ENCODE measurements around the gene BRIP1. TPM values are rescaled to one million over a fixed set of nuclear protein-coding genes. Genes with fewer than 3 reads are reported as not detected.
"Not testable (repeated sequence)": the region's sequence is repeated elsewhere in the genome, so short reads cannot be mapped to it uniquely, and the experiment has no call there.

BRIP1 gene
- total and polyA plus RNA-seq, 2 experiments from 2014 or later, result 8.0 to 23.1 TPM

DNA sequence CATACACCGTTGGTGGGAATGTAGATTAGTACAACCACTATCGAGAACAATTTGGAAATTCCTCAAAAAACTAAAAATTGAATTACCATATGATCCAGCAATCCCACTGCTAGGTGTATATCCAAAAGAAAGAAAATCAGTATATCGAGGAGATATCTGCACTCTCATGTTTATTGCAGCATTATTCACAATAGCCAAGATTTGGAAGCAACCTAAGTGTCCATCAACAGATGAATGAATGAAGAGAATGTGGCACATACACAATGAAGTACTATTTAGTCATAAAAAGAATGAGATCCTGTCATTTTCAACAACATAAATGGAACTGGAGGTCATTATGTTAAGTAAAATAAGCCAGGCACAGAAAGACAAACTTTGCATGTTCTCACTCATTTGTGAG, 44.1 kb downstream of the BRIP1 start:
- not testable (repeated sequence) for H3K9me2 ChIP-seq (ENCODE audit: insufficient read depth); H3K27me3 Mint-ChIP-seq (ENCODE audit: insufficient read depth, low read depth, poor library complexity); H3K4me3 ChIP-seq; H3K36me3 ChIP-seq (ENCODE audit: insufficient read depth); H3K27ac ChIP-seq (ENCODE audit: low read depth); H3K4me3 Mint-ChIP-seq; H3K4me2 ChIP-seq; H3K79me2 ChIP-seq (replicated peaks; ENCODE audit: insufficient read depth); H3K27me3 ChIP-seq (ENCODE audit: insufficient read depth); H3F3A ChIP-seq (replicated peaks; ENCODE audit: low read depth); DNase-seq (ENCODE audit: low spot score); H3K9me3 Mint-ChIP-seq; H3K27ac Mint-ChIP-seq; H3K4me1 Mint-ChIP-seq; H4K20me1 ChIP-seq (replicated peaks; ENCODE audit: insufficient read depth); ATAC-seq; H2AFZ ChIP-seq; H3K4me1 ChIP-seq (ENCODE audit: insufficient read depth)
- H3K36me3 Mint-ChIP-seq (ENCODE audit: low read depth), result peaks cover 18% of the 10 kb centered on the region

DNA sequence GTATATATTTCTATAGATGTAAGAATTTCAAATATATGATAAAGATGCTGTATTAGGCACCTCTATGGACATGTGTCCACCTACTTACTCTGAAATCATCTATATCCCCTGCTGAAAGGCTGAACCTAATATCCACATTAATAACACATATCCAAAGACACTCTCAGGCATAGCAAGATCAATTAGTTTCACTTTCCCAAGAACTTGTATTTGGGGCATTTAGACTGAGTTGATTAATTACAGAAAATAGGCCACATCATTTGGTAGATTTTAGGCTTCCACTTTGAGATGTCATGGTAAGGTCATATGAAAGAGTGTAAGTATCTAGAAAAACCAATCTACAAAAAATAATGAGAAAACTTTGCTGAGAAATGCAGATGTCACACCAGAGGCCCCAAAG, 45.1 kb downstream of the BRIP1 start:
- no peak for DNase-seq (ENCODE audit: low spot score)
- no peak overlapping the region for H3K4me3 ChIP-seq
- no peak overlapping the region for H3K27ac Mint-ChIP-seq
- H2AFZ ChIP-seq, result no peak overlapping the region
- no peak overlapping the region for H3K4me2 ChIP-seq
- no peaks in the 10 kb centered on the region for H3K27me3 Mint-ChIP-seq (ENCODE audit: insufficient read depth, low read depth, poor library complexity)
- no peaks in the 10 kb centered on the region for H3K9me2 ChIP-seq (ENCODE audit: insufficient read depth)
- H3K4me1 ChIP-seq (ENCODE audit: insufficient read depth), result peaks cover 4% of the 10 kb centered on the region; the same call in 1 of the 2 replicates
- TF ChIP-seq ZNF331 (CRISPR knock-in tag; IDR thresholded peaks at IDR 0.05; ENCODE audit: low read depth) (no peak), CTCF (conservative IDR thresholded peaks at IDR 0.05; ENCODE audit: low read depth in 2 of 2) (no peak)
- TF ChIP-seq, protein P1, sequence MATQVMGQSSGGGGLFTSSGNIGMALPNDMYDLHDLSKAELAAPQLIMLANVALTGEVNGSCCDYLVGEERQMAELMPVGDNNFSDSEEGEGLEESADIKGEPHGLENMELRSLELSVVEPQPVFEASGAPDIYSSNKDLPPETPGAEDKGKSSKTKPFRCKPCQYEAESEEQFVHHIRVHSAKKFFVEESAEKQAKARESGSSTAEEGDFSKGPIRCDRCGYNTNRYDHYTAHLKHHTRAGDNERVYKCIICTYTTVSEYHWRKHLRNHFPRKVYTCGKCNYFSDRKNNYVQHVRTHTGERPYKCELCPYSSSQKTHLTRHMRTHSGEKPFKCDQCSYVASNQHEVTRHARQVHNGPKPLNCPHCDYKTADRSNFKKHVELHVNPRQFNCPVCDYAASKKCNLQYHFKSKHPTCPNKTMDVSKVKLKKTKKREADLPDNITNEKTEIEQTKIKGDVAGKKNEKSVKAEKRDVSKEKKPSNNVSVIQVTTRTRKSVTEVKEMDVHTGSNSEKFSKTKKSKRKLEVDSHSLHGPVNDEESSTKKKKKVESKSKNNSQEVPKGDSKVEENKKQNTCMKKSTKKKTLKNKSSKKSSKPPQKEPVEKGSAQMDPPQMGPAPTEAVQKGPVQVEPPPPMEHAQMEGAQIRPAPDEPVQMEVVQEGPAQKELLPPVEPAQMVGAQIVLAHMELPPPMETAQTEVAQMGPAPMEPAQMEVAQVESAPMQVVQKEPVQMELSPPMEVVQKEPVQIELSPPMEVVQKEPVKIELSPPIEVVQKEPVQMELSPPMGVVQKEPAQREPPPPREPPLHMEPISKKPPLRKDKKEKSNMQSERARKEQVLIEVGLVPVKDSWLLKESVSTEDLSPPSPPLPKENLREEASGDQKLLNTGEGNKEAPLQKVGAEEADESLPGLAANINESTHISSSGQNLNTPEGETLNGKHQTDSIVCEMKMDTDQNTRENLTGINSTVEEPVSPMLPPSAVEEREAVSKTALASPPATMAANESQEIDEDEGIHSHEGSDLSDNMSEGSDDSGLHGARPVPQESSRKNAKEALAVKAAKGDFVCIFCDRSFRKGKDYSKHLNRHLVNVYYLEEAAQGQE (IDR thresholded peaks at IDR 0.05; ENCODE audit: unreplicated experiment), result no peak
- H3F3A ChIP-seq (replicated peaks; ENCODE audit: low read depth), result no peaks in the 10 kb centered on the region
- 0 out of 2 replicates have a peak, but pooled peaks cover 4% of the 10 kb centered on the region for H3K36me3 ChIP-seq (ENCODE audit: insufficient read depth)
- H3K27ac ChIP-seq (ENCODE audit: low read depth), result no peak overlapping the region
- H3K79me2 ChIP-seq (replicated peaks; ENCODE audit: insufficient read depth), result no peaks in the 10 kb centered on the region
- no peaks in the 10 kb centered on the region for H3K27me3 ChIP-seq (ENCODE audit: insufficient read depth)
- H3K4me1 Mint-ChIP-seq, result peaks cover 7% of the 10 kb centered on the region; the same call in 1 of the 3 replicates
- no peak for ATAC-seq
- no peaks in the 10 kb centered on the region for H3K9me3 Mint-ChIP-seq
- H3K4me3 Mint-ChIP-seq, result no peak overlapping the region
- no peaks in the 10 kb centered on the region; the same call in 1 of the 2 replicates for H4K20me1 ChIP-seq (replicated peaks; ENCODE audit: insufficient read depth)
- H3K36me3 Mint-ChIP-seq (ENCODE audit: low read depth), result peaks cover 18% of the 10 kb centered on the region

DNA sequence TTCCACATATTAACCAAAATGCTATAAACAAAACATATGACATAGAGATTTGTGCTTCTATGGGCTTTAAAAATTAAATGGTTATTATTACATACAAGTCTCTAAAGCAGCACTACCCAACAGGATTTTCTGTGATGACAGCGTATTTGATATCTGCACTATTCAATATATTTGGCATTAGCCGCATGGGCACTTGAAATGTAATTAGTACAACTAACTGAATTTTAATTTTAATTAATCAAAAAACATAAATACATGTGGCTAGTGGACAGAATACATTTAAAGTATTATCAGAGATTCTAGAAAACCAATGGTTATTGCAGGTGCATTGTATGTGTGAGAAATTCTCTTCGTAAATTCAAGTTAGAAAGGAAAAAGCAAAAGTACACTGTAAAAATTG, 45.9 kb downstream of the BRIP1 start:
- H2AFZ ChIP-seq, result no peak overlapping the region
- H3K9me3 Mint-ChIP-seq, result no peaks in the 10 kb centered on the region
- H3F3A ChIP-seq (replicated peaks; ENCODE audit: low read depth), result no peaks in the 10 kb centered on the region
- H3K4me2 ChIP-seq, result no peak overlapping the region
- H3K36me3 ChIP-seq (ENCODE audit: insufficient read depth), result 0 out of 2 replicates have a peak, but pooled peaks cover 4% of the 10 kb centered on the region
- H3K27me3 Mint-ChIP-seq (ENCODE audit: insufficient read depth, low read depth, poor library complexity), result no peaks in the 10 kb centered on the region
- H3K4me3 Mint-ChIP-seq, result no peak overlapping the region
- no peak overlapping the region for H3K27ac ChIP-seq (ENCODE audit: low read depth)
- H4K20me1 ChIP-seq (replicated peaks; ENCODE audit: insufficient read depth), result no peaks in the 10 kb centered on the region; the same call in 1 of the 2 replicates
- H3K4me1 ChIP-seq (ENCODE audit: insufficient read depth), result peaks cover 4% of the 10 kb centered on the region; the same call in 1 of the 2 replicates
- peaks cover 7% of the 10 kb centered on the region; the same call in 1 of the 3 replicates for H3K4me1 Mint-ChIP-seq
- no peaks in the 10 kb centered on the region for H3K79me2 ChIP-seq (replicated peaks; ENCODE audit: insufficient read depth)
- H3K9me2 ChIP-seq (ENCODE audit: insufficient read depth), result no peaks in the 10 kb centered on the region
- H3K4me3 ChIP-seq, result no peak overlapping the region
- DNase-seq (ENCODE audit: low spot score) (no peak), ATAC-seq (no peak)
- peaks cover 17% of the 10 kb centered on the region for H3K36me3 Mint-ChIP-seq (ENCODE audit: low read depth)
- TF ChIP-seq CTCF (conservative IDR thresholded peaks at IDR 0.05; ENCODE audit: low read depth in 2 of 2), result no peak
- TF ChIP-seq POLR2AphosphoS5 (IDR thresholded peaks at IDR 0.05; ENCODE audit: low read depth), result no peak
- no peak for TF ChIP-seq EZH2 (IDR thresholded peaks at IDR 0.05; ENCODE audit: low read depth, unreplicated experiment)
- TF ChIP-seq JUNB (IDR thresholded peaks at IDR 0.05; ENCODE audit: unreplicated experiment), result no peak
- TF ChIP-seq, protein P1 (IDR thresholded peaks at IDR 0.05; ENCODE audit: unreplicated experiment), result no peak
- TF ChIP-seq CREB1 (CRISPR knock-in tag; IDR thresholded peaks at IDR 0.05; ENCODE audit: low read depth), result no peak
- H3K27me3 ChIP-seq (ENCODE audit: insufficient read depth), result no peaks in the 10 kb centered on the region
- no peak overlapping the region for H3K27ac Mint-ChIP-seq

Data from GM23338 (cell line).